ENCODE data around the gene LMF2.

Gene LMF2

DNA sequence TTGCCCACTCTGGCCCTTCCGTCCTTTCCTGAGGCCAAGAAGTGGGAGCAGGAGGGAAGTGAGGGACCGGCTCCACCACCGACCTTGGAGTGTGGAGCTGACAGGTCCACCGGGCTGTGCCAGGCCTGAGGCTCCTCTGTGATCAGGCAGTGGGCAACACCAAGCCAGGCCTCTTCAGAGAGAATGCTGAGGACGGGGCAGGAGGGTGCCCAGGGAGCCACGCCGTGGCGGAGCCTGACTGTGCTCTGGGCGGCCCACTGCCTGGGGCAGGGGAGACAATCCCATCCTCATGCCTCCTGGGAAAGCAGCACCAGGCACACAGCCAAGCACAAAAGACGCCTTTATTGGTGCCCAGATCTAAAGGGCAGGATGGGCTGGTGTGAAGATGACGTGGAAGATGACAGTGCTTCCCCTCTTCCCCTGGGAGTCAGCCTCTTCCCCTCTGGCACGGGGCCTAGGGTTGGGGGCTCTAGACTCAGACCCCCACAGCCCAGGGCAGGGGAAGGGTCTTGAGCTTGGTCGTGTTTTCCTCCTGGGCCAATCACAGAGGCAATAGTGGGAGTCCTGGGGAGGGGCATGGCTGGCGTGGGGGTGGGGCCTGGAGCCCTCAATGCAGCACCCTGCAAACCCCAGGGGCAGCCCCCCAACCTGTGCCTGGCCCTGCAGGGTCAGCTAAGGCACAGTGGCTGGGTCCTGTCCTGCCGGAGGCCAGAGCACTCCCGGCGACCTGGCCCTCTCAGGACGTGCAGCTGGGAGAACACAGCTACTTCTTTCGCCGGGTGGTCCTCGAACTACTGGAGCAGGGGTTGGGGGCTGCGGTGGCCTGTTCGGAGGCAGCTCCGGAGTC, 4.7 kb downstream of the LMF2 start:
- no peak for DNase-seq

DNA sequence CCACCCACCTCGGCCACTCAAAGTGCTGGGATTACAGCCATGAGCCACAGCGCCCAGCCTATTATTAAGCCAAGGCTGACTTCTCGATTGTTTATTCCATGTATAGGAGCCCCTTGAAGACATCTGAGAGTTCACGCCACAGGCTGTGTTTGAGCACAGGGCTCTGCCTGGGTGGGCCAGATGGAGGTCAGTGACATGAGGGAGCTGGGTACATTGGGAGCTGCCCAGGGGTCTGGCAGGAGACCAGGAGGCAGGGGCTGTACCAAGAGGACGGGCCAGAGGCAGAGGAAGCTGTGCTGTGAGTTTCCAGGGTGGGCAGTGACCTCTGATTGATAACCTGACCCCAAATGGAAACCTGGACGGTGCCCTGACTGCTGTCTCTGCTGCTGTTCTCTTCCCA, 5.4 kb downstream of the LMF2 start:
- DNase-seq: no peak

DNA sequence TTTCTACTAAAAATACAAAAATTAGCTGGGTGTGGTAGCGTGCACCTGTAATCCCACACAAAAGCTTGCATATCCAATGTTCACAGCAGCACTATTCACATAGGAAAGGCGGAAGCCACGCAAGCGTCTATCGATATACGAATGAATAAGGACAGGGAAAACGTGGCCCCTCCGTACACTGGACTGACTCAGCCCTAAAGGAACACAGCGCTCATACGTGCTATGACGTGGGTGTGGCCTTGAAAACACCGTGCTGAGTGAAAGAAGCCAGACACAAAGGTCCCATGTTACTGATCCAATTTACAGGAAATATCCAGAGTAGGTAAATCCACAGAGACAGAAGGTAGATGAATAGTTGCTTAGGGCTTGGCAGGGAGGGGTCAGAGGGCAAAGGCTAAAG, 7.0 kb downstream of the LMF2 start:
- DNase-seq: no peak

DNA sequence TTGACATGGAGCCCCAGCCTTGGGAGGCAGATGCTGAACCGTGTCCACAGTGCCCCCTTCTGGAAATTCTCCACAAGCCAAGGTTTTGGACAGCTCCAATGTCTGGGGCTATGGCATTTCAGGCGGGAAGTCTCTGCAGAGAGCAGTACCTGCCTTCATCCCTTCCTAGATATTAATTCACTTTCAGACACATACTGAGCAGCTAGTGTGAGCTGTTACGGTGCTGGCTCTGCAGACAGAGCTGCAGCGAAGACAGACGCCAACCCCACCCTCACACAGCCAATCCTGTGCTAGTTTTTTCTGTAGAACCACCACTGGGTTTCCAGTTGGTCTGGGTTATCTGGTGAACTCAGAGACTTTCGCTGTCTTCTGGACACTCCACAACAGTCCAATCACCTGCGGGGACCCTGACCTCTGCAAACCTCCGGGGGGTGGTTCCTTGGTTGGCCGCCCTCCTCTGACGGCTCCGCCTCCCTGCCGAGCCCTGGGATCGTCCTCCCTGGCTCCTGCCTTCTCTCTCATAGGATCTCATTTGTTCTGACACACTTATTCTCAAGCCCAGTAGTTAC, 9.1 kb downstream of the LMF2 start:
- peak; percentile 37 to 67 for DNase-seq

DNA sequence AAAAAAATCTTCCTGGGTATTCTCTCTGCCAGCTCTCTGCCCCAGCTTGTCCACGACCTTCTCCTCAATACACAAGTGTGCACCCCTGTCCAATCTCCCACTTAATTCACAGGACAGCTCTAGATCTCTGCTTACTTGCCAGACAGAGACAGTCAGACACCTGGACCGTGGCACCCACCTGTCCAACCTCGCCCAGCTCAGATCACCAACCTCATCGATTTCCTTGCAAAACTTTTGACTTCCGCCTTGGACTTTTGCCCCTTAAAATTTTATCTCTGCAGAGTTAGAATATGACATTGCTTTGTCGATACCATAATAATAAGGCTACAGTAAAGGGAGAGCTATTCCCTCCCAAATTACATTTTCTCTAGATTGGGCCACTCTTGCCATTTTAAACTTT, 10.4 kb downstream of the LMF2 start:
- no peak for DNase-seq

DNA sequence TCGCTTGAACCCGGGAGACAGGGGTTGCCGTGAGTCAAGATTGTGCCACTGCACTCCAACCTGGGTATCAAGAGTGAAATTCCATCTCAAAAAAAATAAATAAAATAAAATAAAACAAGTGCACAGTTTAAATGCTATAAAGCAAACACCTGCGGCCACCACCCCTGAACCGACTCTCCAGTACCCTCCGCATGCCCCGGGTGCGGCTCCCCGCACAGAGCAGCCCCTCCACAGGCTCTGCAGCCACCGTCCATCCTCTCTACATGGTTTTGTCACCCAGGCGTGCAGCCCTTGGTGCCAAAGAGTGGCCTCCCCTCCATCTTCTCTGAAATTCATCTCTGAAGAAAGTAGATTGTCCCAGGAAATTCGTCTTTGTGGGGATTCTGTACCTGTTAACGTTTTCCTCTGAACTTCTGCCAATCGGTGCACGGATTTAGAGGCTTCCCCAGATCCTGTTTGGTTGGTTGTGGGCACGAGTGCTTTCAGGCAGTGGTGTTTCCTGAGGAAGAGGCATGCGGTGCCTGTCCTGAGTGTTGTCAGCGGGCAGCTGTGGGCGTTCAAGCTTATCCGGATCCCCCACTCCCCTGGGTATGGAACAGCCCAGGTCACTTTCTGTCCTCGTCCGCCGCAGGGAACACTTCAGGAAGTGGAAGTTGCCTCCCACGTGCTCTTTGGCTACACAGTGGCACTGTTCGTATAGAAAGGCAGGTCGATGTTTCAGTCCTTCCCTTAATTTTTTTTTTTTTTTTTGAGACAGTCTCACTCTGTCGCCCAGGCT, 16.8 kb downstream of the LMF2 start:
- no peak for DNase-seq

DNA sequence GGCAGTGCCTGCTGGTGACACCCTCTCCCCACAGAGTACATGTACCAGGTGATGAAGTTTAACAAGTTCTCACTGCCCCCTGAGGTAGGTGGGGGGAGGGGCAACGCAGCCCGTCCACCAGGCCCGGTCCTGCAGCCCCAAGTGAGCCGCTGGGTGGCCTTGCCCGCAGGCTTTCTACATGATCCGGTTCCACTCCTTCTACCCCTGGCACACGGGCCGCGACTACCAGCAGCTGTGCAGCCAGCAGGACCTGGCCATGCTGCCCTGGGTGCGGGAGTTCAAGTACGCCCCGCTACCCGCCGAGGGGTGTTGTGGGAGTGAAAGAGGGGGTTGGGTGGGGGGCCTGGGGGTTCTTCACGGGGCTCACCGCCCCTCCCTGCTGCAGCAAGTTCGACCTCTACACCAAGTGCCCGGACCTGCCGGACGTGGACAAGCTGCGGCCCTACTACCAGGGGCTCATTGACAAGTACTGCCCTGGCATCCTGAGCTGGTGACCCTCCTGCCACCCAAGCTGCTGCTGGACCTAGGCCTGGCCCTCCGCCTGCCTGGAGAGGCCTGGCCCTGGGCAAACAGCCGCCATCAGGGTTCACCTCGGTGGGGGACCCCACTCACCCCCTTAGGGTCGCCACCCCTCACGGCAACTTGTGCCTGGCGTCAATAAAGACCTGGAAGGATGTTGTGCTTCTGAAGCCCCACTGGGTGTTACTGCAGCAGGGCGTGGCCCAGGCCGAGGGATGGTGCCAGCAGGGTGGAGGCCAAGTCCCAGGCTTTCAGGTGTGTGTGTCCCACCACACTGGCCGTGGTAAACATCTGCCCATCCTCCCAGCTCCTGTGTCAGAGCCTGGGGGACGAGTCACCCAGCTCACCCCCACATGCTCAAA, 17.9 kb downstream of the LMF2 start:
- DNase-seq: no peak

DNA sequence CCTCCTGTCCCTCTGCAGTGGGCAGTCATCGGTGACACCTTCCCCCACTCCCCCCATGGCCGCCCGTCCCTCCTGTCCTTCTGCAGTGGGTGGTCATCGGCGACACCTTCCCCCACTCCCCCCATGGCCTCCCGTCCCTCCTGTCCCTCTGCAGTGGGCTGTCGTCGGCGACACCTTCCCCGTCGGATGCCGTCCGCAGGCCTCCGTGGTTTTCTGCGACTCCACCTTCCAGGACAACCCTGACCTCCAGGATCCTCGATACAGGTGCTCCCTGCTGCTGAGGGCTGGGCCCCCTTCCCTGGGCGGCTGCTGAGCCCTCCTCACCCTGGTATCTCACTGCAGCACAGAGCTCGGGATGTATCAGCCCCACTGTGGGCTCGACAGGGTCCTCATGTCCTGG, 18.6 kb downstream of the LMF2 start:
- no peak for DNase-seq

DNA sequence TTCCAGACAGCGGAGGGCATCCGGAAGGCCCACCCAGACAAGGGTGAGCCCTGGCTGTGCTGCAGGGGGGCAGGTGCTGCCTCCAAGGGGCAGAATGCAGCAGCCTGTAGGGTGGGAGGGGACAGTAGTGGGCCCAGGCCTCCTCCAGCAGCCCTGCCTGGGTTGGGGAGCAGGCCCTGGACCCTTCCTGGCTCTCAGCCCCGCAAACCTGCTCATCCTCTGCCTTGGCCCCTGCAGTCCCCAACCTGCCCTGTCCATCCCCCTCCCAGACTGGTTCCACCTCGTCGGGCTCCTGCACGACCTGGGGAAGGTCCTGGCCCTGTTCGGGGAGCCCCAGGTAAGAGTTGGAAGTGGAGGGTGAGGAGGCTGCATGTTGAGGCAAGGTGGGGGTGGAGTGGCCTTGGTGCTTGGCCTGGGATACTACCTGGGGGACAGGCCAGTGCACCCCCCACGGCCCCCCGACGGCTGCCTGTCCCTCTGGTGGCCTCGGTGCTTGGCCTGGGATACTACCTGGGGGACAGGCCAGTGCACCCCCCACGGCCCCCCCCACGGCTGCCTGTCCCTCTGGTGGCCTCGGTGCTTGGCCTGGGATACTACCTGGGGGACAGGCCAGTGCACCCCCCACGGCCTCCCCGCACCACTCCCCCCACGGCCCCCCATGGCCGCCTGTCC, 19.4 kb downstream of the LMF2 start:
- DNase-seq: no peak

DNA sequence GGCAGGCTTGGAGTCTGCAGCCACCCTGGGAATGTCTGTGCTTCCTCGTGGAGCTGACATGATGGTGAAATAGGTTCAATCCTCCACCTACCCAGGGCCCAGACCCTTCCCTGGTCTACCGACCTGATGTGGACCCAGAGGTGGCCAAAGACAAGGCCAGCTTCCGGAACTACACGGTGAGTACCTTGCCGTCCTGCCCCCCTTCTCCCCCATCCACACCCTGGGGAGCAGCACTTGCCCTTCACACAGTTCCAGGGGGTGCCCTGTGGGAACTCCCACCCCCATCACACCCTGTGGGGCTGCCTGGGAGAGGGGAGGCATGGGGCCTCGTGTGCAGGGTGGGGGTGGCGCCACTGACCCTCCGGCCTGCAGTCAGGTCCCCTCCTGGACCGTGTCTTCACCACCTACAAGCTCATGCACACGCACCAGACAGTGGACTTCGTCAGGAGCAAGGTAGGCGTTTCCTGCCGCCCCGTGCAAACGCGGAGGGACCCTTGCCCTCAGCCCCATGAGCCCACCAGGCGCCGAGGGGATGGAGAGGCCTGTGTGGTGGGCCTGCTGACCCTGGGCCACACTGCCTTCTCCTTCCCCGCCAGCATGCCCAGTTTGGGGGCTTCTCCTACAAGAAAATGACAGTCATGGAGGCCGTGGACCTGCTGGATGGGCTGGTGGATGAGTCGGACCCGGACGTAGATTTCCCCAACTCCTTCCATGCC, 20.1 kb downstream of the LMF2 start:
- no peak for DNase-seq

DNA sequence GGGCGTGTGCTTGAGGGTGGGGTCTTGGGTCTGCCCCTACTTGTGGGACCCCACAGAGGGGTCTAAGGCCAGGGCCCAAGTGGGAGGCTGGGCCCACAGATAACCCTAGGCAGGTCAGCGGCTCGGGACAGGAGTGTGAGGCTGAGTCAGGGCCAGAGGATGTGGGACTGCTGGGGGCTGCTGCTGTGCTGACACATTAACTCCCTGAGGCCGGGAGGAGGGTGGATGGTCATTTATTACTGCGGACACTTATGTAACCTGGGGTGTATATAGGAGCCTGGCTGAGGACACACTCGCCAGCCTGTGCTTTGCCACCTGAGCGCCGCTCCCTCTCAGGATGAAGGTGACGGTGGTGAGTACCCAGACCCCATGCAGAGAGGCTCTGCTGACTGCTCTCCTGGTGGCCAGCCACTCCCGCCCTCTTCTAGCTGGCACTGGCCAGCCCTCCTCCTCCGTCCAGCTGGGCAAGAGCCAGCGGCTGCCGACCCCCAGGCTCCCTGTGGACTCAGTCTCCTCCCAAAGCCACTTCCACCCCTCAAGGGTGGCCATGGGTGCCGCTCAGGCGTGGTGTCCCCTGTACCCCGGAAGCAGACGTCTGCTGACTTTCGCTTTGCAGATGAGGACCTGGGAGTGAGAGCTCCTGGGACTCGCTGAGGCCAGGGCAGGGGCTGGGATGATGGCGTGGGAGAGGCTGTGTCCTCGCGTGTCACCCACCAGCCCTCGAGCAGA, 20.8 kb downstream of the LMF2 start, which contains the start of gene MIOX:
Gene MIOX (plus strand): TSS at position 299 of the 729 bp plus-strand sequence. CDS start 39 bp downstream, at position 338.
- no peak for DNase-seq

DNA sequence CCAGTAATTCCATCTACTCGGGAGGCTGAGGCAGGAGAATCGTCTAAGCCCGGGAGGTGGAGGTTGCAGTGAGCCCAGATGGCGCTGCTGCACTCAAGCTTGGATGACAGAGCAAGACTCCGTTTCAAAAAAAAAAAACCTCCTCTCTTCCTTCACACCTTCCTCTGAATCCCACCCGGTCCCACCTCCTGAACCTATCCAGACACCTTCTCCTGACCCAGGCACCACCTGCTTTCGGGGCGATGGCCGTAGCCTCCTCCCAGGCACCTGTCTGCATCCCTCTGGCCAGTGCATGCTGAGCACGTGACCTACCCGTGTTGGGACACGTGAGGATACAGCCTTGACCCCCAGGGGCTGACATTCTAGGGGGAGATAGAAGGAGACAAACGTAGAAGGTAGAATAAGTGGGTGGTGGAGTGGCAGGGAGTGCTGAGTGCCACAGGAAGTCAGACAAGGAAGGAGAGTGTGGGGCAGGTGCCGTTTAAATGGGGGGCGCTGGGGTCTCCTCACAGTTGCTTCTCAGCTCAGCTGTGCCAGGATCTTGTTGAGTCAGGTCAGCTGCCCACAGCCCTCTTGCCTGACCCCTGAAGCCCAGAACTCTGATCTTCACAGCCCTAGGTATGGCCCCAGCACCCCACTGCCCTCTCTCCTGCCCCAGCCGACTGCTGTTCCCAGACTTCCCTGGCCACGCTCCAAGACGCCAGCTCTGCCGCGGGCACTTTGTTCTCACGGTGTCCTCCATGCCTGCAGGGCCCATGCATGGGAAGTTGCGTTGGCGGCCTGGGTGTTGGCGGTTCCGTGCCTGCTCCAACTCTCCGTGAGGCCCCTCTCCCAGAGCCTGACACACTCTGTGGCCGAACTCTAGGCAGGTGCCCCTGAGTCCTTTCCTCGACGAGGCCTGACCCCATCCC, 22.0 kb downstream of the LMF2 start:
- no peak for DNase-seq

DNA sequence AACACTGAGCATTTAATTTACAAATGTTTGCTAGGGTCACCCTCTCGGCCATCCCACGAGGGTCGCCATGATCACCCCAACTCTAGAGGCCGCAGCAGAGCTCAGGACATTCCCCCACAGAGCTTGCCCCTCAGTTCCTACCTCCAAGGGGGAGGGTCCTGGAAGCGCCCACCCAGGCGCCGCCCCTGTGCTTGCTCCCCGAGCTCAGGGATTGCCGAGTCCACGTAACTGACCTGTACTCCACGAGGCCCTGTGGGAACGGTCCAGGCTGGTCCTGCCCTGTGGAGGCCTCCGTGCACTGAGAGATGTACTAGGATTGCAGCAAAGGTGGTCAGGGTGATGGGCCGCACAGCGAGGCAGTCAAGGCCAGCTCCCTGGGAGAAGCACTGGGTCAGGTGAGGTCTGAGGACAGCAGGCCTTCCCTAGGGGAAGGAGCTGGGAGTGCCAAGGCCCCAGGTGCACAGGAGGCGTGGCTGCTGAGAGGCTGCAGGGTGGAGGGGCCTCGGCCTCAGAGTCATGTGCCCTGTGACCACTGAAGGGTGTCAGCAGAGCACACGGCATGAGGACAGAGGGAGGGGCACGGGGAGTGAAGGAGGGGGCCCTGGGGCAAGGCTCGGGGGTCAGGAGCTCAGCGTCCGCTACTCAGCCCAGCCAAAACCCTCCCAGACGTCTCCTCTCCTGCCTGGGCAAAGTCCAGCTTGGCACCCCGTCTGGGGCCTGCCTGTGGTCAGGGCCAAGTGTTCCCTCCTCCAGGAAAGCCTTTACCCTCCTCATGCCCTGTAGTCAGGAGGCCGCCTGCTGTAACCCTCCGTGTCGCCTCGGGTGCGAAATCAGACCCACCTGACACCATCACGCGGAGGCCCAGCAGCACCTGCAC, 23.3 kb downstream of the LMF2 start:
- DNase-seq: no peak

DNA sequence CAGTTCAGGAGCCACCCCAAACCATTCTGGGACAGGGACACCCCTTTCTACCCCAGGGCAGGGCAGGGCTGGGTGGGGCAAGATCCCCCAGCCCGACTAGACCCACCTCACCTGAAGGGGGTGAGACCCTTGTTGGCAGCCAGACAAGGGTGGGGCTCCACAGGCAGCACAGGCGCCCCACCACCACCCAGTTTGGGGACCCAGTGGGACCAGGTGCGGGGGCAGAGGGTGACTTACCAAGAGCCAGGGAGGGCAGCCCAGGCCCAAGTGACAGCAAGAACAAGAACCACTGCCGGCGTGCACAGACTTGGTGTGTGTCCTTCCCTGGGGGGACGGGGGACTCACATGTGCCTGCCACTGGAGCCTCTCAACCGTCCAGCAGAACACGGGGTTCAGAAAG, 23.9 kb downstream of the LMF2 start:
- no peak for DNase-seq

DNA sequence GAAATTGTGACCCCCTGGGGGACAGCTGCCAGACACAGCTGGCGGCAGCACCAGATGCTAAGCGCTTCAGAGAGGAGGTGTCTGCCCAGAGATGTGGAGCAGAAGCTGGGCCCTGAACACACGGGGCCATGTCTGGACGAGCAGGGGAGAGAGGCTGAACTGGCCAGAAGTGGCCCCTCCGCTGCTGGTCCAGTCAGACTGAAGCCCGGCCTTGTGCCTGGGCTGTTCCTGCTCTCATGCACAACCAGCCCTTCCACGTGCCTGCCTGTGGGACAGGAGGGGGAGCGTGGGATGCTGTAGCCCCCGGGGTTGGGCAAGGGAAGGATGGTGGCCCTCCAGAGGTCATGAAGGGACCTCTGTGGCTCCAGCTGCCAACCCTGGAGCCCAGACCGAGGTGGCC, 24.4 kb downstream of the LMF2 start:
- no peak for DNase-seq

DNA sequence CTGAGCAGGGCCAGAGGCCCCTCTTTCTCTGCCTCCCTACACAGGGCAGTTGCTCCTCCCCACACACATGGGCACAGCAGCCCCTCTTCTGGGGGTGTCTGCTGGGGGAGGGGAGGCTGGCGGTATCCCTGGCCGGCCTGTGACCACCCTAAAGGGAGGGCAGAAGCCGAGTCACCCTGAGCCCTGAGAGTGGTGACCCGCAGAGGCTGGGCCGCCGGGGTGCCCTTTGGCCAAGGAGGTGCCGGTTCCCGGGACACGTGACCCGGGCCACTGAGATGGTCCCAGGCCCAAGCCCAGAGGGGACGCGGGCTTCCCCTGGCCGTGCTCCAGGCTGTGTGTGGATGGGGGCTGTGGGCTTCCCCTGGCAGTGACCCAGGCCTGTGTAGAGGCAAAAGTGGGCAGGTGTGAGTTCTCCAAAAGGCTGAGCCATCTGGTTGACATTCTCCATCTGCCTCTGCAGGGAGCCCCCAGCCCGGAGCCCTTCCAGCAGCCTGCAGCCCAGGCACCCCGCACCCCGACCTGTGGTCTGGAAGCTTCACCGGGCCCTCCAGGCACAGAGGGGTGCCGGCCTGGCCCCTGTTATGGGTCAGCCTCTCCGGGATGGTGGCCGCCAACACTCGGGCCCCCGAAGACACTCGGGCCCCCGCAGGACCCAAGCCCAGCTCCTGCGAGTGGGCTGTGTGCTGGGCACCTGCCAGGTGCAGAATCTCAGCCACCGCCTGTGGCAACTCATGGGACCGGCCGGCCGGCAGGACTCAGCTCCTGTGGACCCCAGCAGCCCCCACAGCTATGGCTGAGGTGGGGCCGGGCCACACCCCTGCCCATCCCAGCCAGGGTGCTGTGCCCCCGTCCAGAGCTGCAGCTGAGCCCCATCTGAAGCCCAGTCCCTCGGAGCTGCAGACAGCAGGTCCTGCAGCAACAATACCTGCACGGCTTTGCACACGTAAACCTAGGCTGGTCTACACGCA, 25.1 kb downstream of the LMF2 start:
- no peak for DNase-seq

DNA sequence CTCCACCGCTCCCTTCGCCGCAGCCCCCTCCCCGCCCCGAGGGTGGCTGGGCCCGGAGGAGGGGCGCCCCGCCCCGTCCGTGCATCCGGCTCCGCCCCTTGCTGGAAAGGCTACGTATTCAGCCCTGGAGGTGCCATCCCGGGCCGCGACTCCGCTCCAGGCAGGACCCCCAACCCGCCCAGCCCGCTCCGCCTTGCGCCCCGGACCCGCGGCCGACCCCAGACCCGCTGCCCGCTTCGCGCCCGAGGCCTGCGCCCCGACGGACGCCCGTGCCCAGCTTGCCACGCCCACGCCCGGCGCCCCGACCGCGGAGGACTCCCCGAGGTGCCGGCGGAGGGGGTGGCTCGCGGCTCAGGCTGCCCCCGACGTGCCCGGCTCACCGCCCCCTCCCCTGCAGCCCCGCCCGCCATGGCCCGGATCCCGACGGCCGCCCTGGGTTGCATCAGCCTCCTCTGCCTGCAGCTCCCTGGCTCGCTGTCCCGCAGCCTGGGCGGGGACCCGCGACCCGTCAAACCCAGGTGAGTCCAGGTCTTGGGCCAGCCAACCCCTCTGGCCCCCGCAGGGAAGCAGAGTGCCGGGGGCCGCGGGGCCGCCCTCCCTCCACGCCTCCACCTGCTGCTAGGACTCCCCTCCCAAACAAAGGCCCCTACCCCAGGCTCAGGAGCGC, 25.9 kb downstream of the LMF2 start, which contains the start of gene ADM2:
Gene ADM2 (plus strand): TSS at position 104 of the 667 bp plus-strand sequence. CDS start 305 bp downstream, at position 409.
- peak in 1 of 2 experiments; percentile 3 for DNase-seq
